Cerebellar nuclear complex (tissue), 1 donor: ENCODE results near the gene RNASEH2C.
"Not testable (repeated sequence)": the region's sequence is repeated elsewhere in the genome, so short reads cannot be mapped to it uniquely, and the experiment has no call there.

Experiments used
- DNase-seq, 2 experiments: peaks; one replicate each; lab custom pipeline; 2025; lab: John Stamatoyannopoulos, UW

RNASEH2C gene

GRCh38 chr11:65683480-65683879 is 37.1 kb downstream of the RNASEH2C start:
- not testable (repeated sequence) for DNase-seq

DNA sequence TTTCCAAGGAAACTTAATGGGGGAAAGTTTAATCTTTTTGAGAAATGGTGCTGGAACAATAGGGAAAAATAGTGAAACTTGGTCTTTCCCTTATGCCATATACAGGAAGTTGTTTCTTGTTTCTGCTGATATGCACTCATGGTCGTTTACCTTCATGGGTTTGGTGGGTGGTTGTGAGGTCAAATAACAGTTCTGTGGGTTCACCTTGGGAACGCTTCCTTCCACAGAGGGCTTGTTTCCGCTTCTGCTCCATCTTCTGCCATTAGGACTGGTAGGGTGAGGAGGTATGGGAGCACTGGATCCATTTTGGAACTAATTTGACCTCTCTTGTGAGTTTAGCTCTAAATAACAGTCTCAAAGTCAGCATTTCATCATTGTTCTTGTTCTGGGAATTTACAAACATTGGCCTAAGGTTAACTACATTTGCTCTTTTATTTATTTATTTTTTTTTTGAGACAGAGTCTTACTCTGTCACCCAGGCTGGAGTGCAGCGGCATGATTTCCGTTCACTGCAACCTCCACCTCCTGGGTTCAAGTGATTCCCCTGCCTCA is 40.3 kb downstream of the RNASEH2C start:
- no peak for DNase-seq

GRCh38 chr11:65672982-65673381 is 47.6 kb downstream of the RNASEH2C start:
- no peak for DNase-seq

DNA sequence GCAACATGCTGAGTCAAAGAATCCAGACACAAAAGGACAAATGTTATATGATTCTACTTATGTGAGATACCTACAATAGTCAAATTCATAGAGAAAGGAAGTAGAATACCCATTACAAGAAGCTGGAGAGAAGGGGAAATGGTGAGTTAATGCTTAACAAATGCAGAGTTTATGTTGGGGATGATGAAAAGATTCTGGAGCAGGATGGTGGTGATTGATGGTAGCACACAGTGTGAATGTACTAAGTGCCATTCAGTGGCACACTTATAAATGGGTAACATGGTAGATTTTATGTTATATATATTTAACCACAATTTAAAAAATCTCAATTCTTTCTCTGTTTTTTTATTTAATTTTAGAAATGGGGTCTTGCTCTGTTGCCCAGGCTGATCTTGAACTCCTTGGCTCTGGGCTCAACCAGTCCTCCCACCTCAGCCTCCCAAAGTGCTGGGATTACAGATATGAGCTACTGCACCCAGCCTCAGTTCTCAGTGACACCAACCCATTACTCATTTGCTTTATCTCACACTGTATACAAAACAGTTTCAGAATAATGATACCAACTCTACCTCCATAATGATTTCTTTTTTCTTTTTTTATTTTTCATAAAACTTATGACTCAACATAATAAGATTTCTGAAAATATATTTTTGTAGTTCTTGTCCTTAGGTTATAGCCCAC is 48.3 kb downstream of the RNASEH2C start:
- no peak for DNase-seq
